Hematopoietic multipotent progenitor cell treated with erythropoietin and hydrocortisone succinate and interleukin-3 and kit ligand, for 17 days (in vitro differentiated cells): ENCODE measurements around the gene RHBDD1.
"Not testable (repeated sequence)": the region's sequence is repeated elsewhere in the genome, so short reads cannot be mapped to it uniquely, and the experiment has no call there.

Experiments used
- DNase-seq: peaks from one replicate; pipeline ENCODE4 v3.0.0-alpha.2; 2015; ENCODE audit warnings: low spot score

Gene RHBDD1

GRCh38 chr2:226799976-226800940 lies 35.6 kb upstream of the RHBDD1 start:
- peak; percentile 36 for DNase-seq

GRCh38 chr2:226800941-226801784 lies 34.7 kb upstream of the RHBDD1 start:
- peak; percentile 74 for DNase-seq

- peak; percentile 82 for DNase-seq
These were observed 33.3 kb upstream of the RHBDD1 start for GRCh38 chr2:226802573-226802972.

- DNase-seq = no peak
These were observed 32.4 kb upstream of the RHBDD1 start for GRCh38 chr2:226803410-226803809.

DNA sequence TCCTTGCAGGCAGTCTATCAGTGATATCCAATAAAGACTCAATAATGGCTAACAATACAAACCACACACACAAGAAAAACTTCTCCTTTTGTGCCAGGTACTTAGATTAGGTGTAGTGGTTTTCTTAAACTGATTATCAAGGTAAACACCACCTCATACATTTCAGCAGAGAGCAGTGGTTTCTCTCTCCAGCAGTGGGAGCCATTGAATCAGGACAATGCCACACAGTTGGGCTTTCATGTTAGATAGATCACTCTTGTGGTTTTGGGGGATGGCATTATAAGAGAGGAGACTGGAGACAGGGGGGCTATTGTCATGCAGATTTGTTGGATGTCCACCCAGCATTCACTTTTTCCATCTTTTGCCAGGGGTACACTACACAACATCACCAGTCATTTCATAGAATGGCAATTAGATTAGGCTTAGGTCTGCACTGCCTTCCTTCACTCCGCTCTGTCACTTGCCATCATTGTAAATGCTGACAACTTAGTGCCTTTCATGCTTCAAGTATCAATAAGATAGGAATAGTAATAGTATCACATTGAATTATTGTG lies 22.6 kb upstream of the RHBDD1 start:
- DNase-seq = peak; percentile 72

DNA sequence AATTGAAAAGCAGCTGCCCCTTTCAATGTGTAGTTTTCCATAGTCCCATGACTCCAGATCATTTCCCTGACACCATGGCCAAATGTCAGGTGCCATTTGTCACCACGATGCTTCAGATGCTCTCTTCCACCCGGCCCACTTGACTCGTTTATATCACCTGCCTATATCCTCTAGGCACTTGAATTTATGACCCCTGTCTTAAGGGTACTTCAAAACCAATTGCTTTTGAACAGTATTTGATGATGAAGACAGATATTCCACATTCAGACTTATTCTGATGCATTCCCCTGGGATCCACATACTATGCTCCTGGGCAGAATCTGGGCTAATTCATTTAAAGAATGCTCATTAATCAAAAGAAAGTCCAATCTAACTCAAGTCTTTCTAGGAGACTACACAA lies 16.9 kb upstream of the RHBDD1 start:
- DNase-seq = no peak

DNA sequence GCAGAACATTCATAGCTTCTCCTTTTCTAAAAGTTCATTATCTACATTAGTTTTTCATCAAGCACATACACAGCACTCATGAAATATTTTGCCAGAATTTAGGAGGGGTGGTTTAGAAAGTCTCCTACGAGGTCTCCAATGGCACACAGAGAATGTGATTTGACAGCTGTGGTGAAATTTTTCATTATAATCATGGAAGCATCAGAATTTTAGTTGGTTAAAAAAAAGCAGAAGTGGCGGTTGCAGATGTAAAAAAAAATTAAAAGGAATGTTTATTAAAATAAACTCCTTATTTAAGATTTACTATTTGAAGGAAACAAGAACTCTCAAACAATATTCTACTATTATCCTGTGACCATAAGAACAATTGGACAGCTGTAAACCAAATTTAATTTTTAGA lies 10.8 kb upstream of the RHBDD1 start:
- DNase-seq = no peak

- DNase-seq = no peak
These were observed 7.7 kb upstream of the RHBDD1 start for GRCh38 chr2:226828191-226828590.

- no peak for DNase-seq
These were observed 5.9 kb upstream of the RHBDD1 start for GRCh38 chr2:226829721-226830631.

DNA sequence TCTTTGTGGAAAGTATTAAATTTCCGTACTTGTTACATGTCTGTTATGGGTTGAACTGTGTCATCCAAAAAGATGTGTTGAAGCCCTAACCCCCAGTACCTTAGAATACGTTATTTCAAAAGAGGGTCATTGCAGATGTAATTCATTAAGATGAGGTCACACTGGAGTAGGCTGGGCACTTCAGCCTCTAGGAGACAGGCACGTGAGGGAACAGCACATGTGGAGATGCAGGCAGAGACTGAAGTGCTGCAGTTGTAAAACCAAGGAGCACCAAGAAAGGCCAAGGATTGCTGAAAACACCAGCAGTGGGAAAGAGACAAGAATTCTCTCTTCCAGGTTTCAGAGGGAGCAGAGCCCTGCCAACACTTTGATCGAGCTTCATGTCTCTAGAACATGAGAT lies 4.6 kb upstream of the RHBDD1 start:
- no peak for DNase-seq

DNA sequence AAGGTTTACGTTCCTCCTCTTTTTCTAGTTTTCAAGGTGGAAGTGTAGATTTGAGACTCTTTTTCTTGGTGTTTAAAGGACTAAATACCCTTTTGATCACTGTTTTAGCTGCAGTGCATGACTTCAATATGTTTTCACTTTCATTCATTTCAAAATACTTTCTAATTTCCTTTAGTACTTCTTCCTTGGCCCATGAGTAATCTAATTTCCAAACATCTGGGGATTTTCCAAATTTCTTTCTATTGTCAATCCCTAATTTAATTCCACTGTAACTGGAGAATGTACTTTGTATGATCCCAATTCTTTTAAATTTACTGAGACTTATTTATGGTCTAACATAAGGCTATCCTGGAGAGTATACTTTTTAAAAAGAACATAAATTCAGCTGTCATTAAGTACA lies 3.8 kb upstream of the RHBDD1 start:
- no peak for DNase-seq

GRCh38 chr2:226834880-226835279 lies 974 bp upstream of the RHBDD1 start:
- DNase-seq = not testable (repeated sequence)

DNA sequence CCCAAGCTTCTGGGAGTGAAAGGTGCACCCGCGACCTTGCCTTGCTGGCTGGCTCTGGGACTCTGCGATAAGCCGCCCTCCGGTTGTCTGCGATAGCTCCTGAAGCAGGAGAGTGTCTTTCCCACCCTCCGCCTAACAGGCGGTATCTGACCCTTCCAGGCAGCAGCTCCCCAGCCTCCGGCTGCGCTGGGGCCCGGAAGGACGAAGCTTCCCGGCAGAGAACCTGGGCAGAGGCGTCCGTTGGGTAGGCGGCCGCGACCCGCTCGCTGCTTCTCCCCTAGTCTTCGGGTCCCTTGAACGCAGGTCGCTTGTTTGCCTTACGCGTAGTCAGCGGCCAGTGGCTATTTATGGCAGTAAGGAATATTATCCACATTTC lies 446 bp upstream of the RHBDD1 start:
- peak; percentile 88 for DNase-seq

DNA sequence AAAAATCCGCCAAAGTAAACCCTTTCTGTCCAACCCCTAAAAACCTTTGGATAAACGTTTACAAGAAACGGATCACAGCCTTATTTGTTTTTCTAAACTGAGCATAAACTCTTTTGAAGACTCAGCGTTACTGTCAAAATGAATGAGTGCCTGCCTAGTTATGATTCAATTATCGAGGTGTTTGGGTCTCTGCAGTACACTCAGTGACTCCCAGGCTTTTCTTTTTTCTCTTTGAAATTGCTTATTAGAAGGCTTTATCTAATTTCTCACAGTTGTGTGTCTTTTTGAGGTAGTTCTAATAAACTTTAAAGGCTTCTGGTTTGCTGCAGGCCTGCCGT lies 663 bp downstream of the RHBDD1 start:
- no peak for DNase-seq

DNA sequence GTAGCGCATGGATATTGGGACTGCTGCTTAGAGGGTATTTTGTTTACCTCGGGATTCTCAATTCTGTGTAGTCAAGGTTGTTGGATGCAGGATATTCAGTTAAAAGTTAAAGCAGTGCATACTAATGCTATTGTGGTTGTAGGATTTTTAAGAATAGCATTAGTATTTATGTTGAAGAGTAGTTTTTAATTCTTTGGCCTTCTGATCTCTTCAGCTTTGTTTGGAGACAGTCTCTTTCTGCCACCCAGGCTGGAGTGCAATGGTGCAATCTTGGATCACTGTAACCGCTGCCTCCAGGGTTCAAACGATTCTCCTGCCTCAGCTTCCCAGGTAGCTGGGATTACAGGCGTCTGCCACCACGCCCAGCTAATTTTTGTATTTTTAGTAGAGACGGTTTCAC lies 1.5 kb downstream of the RHBDD1 start:
- DNase-seq = no peak

GRCh38 chr2:226837787-226838603 lies 2.1 kb downstream of the RHBDD1 start:
- peak; percentile 85 for DNase-seq

DNA sequence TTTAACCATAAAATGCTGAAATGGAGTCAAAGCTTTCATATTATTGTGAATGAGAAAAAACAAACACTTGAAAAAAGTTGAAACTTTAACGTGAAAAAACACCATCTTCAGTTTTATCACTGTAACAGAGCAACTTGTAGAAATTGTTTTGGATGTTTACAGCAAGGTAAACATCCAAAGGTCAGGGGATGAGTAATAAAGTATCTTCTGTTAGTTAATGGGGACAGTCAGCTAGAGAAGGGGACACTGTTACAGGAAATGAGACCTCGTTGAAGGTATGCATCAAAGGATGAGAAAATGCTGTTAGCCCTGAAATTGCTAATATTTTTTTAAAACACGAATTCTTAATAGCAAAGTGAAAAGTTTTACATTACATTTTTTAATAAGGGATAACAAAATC lies 2.9 kb downstream of the RHBDD1 start:
- peak; percentile 55 for DNase-seq

DNA sequence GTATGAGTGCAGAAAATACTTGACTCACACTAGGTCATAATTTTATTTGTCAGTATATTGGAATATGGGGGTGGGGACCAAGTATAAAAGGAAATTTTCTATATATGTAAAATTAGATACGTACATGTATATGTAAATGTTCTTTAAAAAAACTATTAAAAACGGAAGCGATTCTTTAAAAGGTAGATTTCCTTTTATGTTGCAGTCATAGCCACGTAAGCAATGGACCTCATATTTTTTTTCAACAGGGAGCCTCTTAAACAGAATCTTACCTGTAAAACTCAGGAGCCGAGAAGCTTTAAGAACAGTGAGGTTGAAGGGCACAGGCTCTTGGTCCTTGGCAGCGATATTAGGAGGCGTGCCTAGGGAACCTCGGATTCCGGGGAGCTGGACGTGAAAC lies 3.3 kb downstream of the RHBDD1 start:
- DNase-seq = peak; percentile 29

DNA sequence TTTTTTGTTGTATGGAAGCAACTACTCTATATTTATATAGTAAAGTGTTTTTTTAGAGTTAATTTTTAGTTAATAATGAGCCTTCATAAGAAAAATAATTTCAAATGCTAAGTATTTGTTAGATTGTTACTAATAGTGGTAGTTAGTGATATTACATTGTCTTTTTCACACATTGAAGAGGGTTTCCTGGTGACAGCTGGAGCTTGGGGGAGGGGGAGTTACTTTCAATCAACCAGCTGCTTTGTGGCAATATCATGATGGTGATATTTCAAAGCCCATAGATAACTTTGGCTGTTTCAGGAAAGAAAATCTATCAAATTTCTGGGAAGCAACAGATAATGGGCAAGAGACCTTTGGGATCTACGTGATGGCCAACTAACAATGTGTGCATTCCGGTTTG lies 4.1 kb downstream of the RHBDD1 start:
- DNase-seq = no peak

- not testable (repeated sequence) for DNase-seq
These were observed 7.1 kb downstream of the RHBDD1 start for GRCh38 chr2:226843001-226843400.
